ENCODE data around the gene ITM2C.

ITM2C gene

GRCh38 chr2:230902180-230902899 lies 37.6 kb downstream of the ITM2C start:
- H3K27me3 ChIP-seq (ENCODE audit: insufficient read depth, low read length, poor library complexity, severe bottlenecking): no peaks in the 10 kb centered on the region
- no peaks in the 10 kb centered on the region for H4K20me1 ChIP-seq (ENCODE audit: insufficient read depth, low read length, poor library complexity, severe bottlenecking)
- no peaks in the 10 kb centered on the region for H3K9me3 ChIP-seq (ENCODE audit: insufficient read depth, low read depth, low read length)
- no peak overlapping the region for H2AFZ ChIP-seq (ENCODE audit: low read length)
- H3K4me3 ChIP-seq (ENCODE audit: low read length, poor library complexity, severe bottlenecking): no peak overlapping the region
- H3K79me2 ChIP-seq (ENCODE audit: insufficient read depth, low read length): no peaks in the 10 kb centered on the region
- H3K4me2 ChIP-seq (ENCODE audit: low read depth, low read length, poor library complexity, severe bottlenecking): no peak overlapping the region
- TF ChIP-seq EZH2phosphoT487 (IDR thresholded peaks at IDR 0.05; ENCODE audit: borderline replicate concordance): no peak
- TF ChIP-seq CTCF (conservative IDR thresholded peaks at IDR 0.05; ENCODE audit: low read length): peak; percentile 97
- no peaks in the 10 kb centered on the region for H3K4me1 ChIP-seq (ENCODE audit: insufficient read depth, low read length, poor library complexity, severe bottlenecking)
- H3K9ac ChIP-seq (ENCODE audit: low read depth, low read length, poor library complexity, severe bottlenecking): no peak overlapping the region
- H3K9me2 ChIP-seq (replicated peaks; ENCODE audit: low read depth, low read length): no peaks in the 10 kb centered on the region
- H3F3A ChIP-seq (ENCODE audit: low read depth): no peaks in the 10 kb centered on the region
- no peaks in the 10 kb centered on the region for H3K36me3 ChIP-seq (ENCODE audit: insufficient read depth, low read length)

- Histone ChIP-seq H3K79me2 (ENCODE audit: insufficient read depth, low read length) (no peaks in the 10 kb centered on the region), H3K36me3 (ENCODE audit: insufficient read depth, low read length) (no peaks in the 10 kb centered on the region), H2AFZ (ENCODE audit: low read length) (no peak overlapping the region), H3K4me3 (ENCODE audit: low read length, poor library complexity, severe bottlenecking) (no peak overlapping the region), H3K27me3 (ENCODE audit: insufficient read depth, low read length, poor library complexity, severe bottlenecking) (no peaks in the 10 kb centered on the region), H3K9ac (ENCODE audit: low read depth, low read length, poor library complexity, severe bottlenecking) (no peak overlapping the region), H3F3A (ENCODE audit: low read depth) (no peaks in the 10 kb centered on the region), H3K4me1 (ENCODE audit: insufficient read depth, low read length, poor library complexity, severe bottlenecking) (no peaks in the 10 kb centered on the region), H3K9me2 (replicated peaks; ENCODE audit: low read depth, low read length) (no peaks in the 10 kb centered on the region), H3K4me2 (ENCODE audit: low read depth, low read length, poor library complexity, severe bottlenecking) (no peak overlapping the region), H3K9me3 (ENCODE audit: insufficient read depth, low read depth, low read length) (no peaks in the 10 kb centered on the region), H4K20me1 (ENCODE audit: insufficient read depth, low read length, poor library complexity, severe bottlenecking) (no peaks in the 10 kb centered on the region)
- TF ChIP-seq EZH2phosphoT487 (IDR thresholded peaks at IDR 0.05; ENCODE audit: borderline replicate concordance) (no peak), CTCF (conservative IDR thresholded peaks at IDR 0.05; ENCODE audit: low read length) (no peak)
Measured at GRCh38 chr2:230903231-230904150, 38.7 kb downstream of the ITM2C start.

- no peaks in the 10 kb centered on the region for H4K20me1 ChIP-seq (ENCODE audit: insufficient read depth, low read length, poor library complexity, severe bottlenecking)
- no peaks in the 10 kb centered on the region for H3K36me3 ChIP-seq (ENCODE audit: insufficient read depth, low read length)
- H3K9ac ChIP-seq (ENCODE audit: low read depth, low read length, poor library complexity, severe bottlenecking): no peak overlapping the region
- H3K79me2 ChIP-seq (ENCODE audit: insufficient read depth, low read length): no peaks in the 10 kb centered on the region
- H3K4me2 ChIP-seq (ENCODE audit: low read depth, low read length, poor library complexity, severe bottlenecking): no peak overlapping the region
- no peaks in the 10 kb centered on the region for H3K27me3 ChIP-seq (ENCODE audit: insufficient read depth, low read length, poor library complexity, severe bottlenecking)
- no peaks in the 10 kb centered on the region for H3K9me3 ChIP-seq (ENCODE audit: insufficient read depth, low read depth, low read length)
- no peaks in the 10 kb centered on the region for H3F3A ChIP-seq (ENCODE audit: low read depth)
- no peaks in the 10 kb centered on the region for H3K4me1 ChIP-seq (ENCODE audit: insufficient read depth, low read length, poor library complexity, severe bottlenecking)
- TF ChIP-seq CTCF (conservative IDR thresholded peaks at IDR 0.05; ENCODE audit: low read length): no peak
- TF ChIP-seq EZH2phosphoT487 (IDR thresholded peaks at IDR 0.05; ENCODE audit: borderline replicate concordance): no peak
- no peak overlapping the region for H3K4me3 ChIP-seq (ENCODE audit: low read length, poor library complexity, severe bottlenecking)
- no peaks in the 10 kb centered on the region for H3K9me2 ChIP-seq (replicated peaks; ENCODE audit: low read depth, low read length)
- H2AFZ ChIP-seq (ENCODE audit: low read length): no peak overlapping the region
Measured at GRCh38 chr2:230904856-230905447, 40.2 kb downstream of the ITM2C start.
